Muscle of back (tissue), 11 donors: ENCODE results near the gene TRIM40. TPM values are rescaled to one million over a fixed set of nuclear protein-coding genes. Genes with fewer than 3 reads are reported as not detected.
"Not testable (repeated sequence)": the region's sequence is repeated elsewhere in the genome, so short reads cannot be mapped to it uniquely, and the experiment has no call there.

Source experiments
- DNase-seq, 3 donors: peaks; one replicate each; pipeline versions ENCODE4 v3.0.0 to v3.0.0-alpha.2; 2013
- polyA plus RNA-seq, 10 donors: library from polyadenylated mRNA; unstranded; fragments of 120-200 nt; gene quantifications; one replicate each; pipeline ENCODE4 v1.2.1, GENCODE V29; 2013; ENCODE audit not compliant: insufficient read length in 10 of 10

Gene TRIM40
- polyA plus RNA-seq, 10 donors: not detected

- no peak for DNase-seq
These were observed 27.4 kb downstream of the TRIM40 start, which contains the start of gene TRIM15 for GRCh38 chr6:30163090-30163917. Gene TRIM15, plus strand, starts transcription at chr6:30163546. Its CDS starts 139 bp downstream, at chr6:30163685.

- no peak for DNase-seq
These were observed 28.1 kb downstream of the TRIM40 start for GRCh38 chr6:30163918-30164654.

GRCh38 chr6:30164714-30165113, 28.8 kb downstream of the TRIM40 start:
- no peak for DNase-seq

- not testable (repeated sequence) for DNase-seq
These were observed 29.3 kb downstream of the TRIM40 start for GRCh38 chr6:30165238-30165637.

- no peak for DNase-seq
These were observed 31.2 kb downstream of the TRIM40 start for GRCh38 chr6:30167101-30167500.

- DNase-seq: no peak
These were observed 32.8 kb downstream of the TRIM40 start for GRCh38 chr6:30168741-30169140.

GRCh38 chr6:30169658-30170614, 34.0 kb downstream of the TRIM40 start:
- DNase-seq: peak; percentile 9 to 41 (median 20)

- peak in 1 of 3 donors; percentile 15 for DNase-seq
These were observed 35.9 kb downstream of the TRIM40 start for GRCh38 chr6:30171677-30172471.

GRCh38 chr6:30172681-30173080, 36.7 kb downstream of the TRIM40 start:
- no peak for DNase-seq

GRCh38 chr6:30175765-30176164, 39.8 kb downstream of the TRIM40 start:
- DNase-seq: no peak

- no peak for DNase-seq
These were observed 42.9 kb downstream of the TRIM40 start for GRCh38 chr6:30178837-30179236.

GRCh38 chr6:30180145-30180544, 44.2 kb downstream of the TRIM40 start:
- no peak for DNase-seq

- no peak for DNase-seq
These were observed 48.6 kb downstream of the TRIM40 start for GRCh38 chr6:30184417-30185031.

- DNase-seq: no peak
These were observed 50.0 kb downstream of the TRIM40 start for GRCh38 chr6:30185846-30186484.

- no peak for DNase-seq
These were observed 52.6 kb downstream of the TRIM40 start for GRCh38 chr6:30188541-30188940.

- DNase-seq: no peak
These were observed 56.1 kb downstream of the TRIM40 start for GRCh38 chr6:30192076-30192475.

- no peak for DNase-seq
These were observed 59.1 kb downstream of the TRIM40 start for GRCh38 chr6:30194797-30195690.

GRCh38 chr6:30195951-30196350, 60.0 kb downstream of the TRIM40 start:
- DNase-seq: no peak

GRCh38 chr6:30196376-30196775, 60.4 kb downstream of the TRIM40 start:
- DNase-seq: no peak
